DMS 273 treated with DMSO at 0.1 percent for 48 hours (cell line): Measurements from ENCODE around the gene CD69.

Experiments used
- DNase-seq: peaks from one replicate; lab custom pipeline; 2025; lab: John Stamatoyannopoulos, UW

Gene CD69

GRCh38 chr12:9760699-9761418 is at the start of gene CD69:
TSS of gene CD69 (minus strand) at chr12:9760901. CDS start at chr12:9760820, 81 bp downstream.
- DNase-seq: no peak

- no peak for DNase-seq
Observed at GRCh38 chr12:9809866-9810265, 49.2 kb upstream of the CD69 start.

DNA sequence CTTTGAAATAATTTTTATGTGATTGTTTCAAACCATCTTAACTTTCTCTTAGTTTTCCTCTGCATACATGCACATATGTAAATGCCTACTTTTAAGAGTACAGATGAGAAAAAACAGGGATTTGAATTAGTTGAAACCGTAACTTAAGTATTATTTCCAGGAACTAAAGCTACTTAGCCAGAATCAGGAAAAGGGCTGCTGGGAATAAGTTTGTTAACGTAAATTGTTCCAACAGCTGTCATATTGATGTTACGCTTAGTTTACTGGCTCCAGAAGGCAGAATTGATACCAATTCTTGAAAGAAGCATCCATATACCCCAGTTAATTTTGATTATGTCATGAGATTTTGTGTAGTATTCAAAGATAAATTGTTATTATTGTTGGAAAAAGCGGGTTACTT is 48.6 kb upstream of the CD69 start:
- no peak for DNase-seq

- DNase-seq: no peak
Observed at GRCh38 chr12:9808504-9808903, 47.8 kb upstream of the CD69 start.

- DNase-seq: no peak
Observed at GRCh38 chr12:9806714-9807113, 46.0 kb upstream of the CD69 start.

DNA sequence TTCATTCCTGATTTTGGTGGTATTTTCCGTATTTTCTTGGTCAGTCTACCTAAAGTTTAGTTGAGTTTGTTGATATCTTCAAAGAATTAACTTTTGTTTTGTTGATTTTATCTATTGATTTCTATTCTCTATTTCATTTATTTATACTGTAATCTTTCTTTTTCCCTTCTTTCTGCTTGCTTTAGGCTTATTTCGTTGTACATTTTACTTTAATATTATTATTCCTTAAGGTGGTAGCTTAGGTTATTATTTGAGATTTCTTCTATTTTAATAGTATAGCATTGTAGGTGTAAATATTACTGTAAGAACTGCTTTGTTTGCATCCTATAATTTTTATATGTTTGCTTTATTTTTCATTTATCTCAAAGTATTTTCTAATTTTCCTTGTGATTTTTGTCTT is 45.2 kb upstream of the CD69 start:
- DNase-seq: no peak

DNA sequence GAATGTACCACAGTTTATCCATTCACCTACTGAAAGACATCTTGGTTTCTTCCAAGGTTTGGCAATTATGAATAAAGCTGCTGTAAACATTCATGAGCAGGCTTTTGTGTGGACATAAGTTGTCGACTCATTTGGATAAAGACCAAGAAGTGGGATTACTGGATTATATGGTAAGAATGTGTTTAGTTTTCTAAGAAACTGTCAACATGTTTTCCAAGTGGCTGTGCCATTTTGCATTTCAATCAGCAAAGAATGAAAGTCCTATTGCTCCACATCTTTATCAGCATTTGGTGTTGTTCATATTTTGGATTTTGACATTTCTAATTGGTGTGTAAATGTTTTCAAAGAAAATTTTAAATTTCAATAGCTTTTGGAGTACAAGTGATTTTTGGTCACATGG is 39.3 kb upstream of the CD69 start:
- no peak for DNase-seq

GRCh38 chr12:9797722-9798619 is 37.3 kb upstream of the CD69 start:
- no peak for DNase-seq

GRCh38 chr12:9796971-9797370 is 36.3 kb upstream of the CD69 start:
- DNase-seq: no peak

DNA sequence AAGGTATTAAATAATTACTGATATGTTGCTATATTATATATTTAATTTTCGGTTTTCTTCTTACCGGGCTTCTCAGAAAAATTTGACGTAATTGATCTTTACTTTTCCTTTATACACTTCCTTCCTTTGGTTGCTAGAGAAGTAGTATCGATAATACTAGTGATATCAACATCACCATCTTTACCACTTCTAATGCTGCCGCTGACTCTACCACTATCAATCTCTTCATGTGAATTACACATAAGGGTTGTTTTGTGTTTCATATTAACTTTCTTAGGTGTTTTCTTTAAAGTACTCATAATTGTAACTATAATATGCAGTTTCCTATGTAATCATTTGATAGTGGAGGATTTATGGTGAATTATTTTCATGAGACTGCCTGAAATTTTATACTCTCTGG is 35.6 kb upstream of the CD69 start:
- DNase-seq: no peak

GRCh38 chr12:9795945-9796344 is 35.2 kb upstream of the CD69 start:
- no peak for DNase-seq

- no peak for DNase-seq
Observed at GRCh38 chr12:9794484-9795093, 33.9 kb upstream of the CD69 start.

DNA sequence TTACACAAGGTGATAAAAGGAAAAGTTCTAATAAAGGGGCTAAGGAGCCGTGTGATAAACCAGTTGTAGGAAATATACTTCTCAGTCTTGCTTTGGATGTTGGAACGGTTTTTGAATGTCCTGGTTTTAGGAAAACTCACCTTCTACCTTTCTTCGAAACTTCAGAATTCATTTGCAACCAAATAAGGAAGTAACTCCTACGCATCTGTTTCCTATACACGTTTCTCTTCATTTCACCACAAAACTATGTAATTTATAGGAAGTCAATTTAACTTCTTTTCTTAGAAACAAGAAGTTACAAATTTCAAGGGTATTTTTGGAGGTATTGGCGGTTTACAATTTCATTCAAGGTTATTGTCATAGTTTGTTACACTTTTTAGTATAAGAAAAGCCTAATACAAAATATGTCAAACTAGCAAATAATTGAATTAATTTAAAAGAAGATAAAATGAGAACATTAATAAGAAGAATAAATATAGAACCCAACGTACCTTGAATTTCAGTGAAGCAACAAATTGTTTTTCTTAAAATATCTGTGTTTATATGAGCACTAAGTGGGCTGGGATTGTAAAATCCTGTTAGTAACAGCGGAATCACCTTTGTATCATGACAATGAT is 33.2 kb upstream of the CD69 start:
- DNase-seq: no peak

DNA sequence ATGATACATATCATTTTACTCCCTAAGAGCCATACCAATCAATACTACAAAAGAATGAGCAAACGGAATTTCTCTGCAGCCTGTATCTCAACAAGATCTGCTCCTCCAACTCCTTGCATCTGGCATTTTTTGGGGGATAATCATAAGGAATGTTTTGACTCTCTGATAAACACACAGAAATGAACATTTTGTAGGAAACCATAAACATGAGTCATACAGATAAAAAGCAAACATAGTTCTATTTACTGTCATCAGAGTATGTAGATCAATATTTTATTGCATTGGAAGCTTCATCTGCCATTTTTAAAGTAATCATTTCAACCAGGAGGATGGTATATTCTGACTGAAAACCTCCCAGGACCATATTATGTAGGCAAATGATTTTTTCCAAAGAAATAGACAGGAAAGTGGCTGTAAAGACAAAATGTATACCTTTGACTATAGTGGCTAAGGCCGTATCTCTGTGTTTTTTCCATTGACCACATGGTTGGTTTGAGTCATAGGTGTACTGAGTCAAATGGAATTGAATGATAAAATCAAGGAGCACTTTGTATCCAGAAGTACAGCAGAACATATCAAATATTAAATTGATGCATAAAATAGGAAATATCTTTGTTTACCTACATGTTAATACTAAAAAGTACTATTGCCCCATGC is 32.4 kb upstream of the CD69 start:
- no peak for DNase-seq

DNA sequence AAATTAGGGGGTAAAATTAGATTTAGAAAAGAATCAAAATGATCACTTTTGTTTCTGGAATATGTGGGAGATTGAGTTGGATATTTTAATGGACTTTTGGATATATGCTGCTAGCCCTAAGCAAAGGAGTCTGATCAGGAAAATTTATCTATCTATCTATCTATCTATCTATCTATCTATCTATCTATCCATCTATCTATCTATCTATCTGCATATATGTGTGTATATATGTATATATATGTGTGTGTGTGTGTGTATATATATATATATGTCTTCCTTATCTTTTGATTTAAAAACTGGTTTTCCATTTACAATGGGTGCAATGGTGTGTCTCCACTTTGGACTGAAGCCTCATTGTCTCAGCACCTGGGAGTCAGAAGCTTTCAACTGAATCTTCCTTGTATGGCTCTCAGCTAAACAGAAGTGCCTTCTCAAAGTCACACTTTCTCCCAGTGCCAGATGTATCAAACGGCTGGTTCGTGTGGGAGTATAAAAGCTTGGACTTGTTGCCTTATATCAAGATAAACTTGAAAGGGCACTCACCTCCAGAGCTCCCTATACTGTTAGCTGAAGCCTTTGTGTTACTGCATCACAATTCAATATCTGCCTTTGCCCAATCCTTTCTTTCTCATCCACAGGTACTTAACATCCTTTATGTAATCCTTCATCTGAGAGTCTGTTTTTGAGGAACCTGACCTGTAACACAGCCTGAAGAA is 31.6 kb upstream of the CD69 start:
- no peak for DNase-seq

- DNase-seq: no peak
Observed at GRCh38 chr12:9786726-9787717, 26.3 kb upstream of the CD69 start.

- no peak for DNase-seq
Observed at GRCh38 chr12:9784816-9785215, 24.1 kb upstream of the CD69 start.

DNA sequence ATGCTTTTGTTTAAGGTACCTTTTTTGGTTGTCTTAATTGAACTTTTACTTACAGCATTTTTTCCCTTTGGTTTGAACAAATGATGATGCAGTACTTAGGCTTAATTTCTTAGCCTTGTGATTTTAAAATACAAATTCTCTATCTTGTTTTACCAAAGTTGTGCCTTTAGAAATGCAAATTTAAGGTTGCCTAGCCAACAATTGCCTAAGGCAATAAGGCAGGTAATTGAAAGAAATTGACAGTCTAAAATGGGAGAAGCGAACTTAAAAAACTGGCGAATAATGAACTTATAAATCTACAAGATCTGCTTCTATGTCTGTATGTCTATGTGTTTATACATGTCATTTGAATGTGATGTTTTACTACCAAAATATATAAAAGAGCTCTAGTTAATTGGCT is 23.6 kb upstream of the CD69 start:
- DNase-seq: no peak

GRCh38 chr12:9782547-9783382 is 22.1 kb upstream of the CD69 start:
- DNase-seq: no peak
